ENCODE results near the gene GPX3. TPM values are rescaled to one million over a fixed set of nuclear protein-coding genes. Genes with fewer than 3 reads are reported as not detected.

The GPX3 gene
- total and polyA plus RNA-seq, 2 donors (not counting 3 experiments of a cell fraction or from before 2014, with no cell fraction given), result 5.1 to 17.1 TPM

DNA sequence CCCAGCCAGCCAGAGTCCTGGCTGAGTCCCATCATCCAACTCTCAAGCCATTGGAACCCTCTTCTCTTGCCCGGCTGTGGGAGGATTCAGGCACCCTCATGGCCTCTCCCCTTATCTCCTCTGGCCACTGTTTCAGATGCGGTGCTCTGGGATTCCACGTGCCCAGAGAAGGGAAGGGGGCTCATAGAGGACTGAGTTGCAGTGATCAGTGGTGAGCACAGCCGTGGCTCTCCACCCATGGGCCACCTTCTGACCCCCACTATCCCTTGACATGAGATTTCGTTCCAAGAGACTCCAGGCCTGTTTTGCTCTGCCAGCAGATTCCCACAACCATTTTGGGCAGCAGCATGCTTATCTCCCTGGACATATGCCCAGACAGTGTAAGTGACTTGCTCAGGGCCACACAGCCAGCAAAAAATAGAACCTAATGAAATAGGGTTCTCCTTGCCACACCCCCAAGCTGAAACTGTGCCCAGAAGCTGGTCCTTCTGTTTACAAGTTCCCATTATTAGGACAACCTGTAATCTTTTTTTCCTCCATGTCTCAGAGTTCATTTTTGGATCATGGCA lies 2.7 kb downstream of the GPX3 start:
- Histone ChIP-seq H3K27me3 (ENCODE audit: control insufficient read depth in 2 of 2, insufficient read depth in 2 of 2, low read length in 2 of 2) (peaks cover 0 to 6% of the 10 kb centered on the region in 2 experiments), H3K4me3 (replicated peaks in 1 of 3; ENCODE audit: insufficient read depth in 1 of 3, low read depth in 1 of 3, low read length in 3 of 3) (no peak overlapping the region), H3K9ac (replicated peaks; ENCODE audit: extremely low read depth, insufficient read depth, low read length) (no peak overlapping the region), H3K27ac (ENCODE audit: insufficient read depth, low read depth, low read length) (peak overlapping the region; percentile 2), H2AFZ (ENCODE audit: low read depth, low read length) (no peak overlapping the region), H3K36me3 (ENCODE audit: control insufficient read depth in 2 of 2, extremely low read depth in 1 of 2, insufficient read depth in 2 of 2, low read length in 2 of 2) (peaks cover 0 to 2% of the 10 kb centered on the region in 2 experiments), H3K4me1 (ENCODE audit: control insufficient read depth, extremely low read depth, insufficient read depth, low read length) (peaks cover 24% of the 10 kb centered on the region), H3K4me2 (ENCODE audit: insufficient read depth, low read length) (no peak overlapping the region), H3K9me3 (replicated peaks; ENCODE audit: control insufficient read depth, insufficient read depth, low read length) (no peaks in the 10 kb centered on the region), H3K9me1 (replicated peaks; ENCODE audit: control insufficient read depth, extremely low read depth, insufficient read depth, low read length) (no peaks in the 10 kb centered on the region), H4K20me1 (replicated peaks; ENCODE audit: control insufficient read depth, extremely low read depth, insufficient read depth, low read length) (no peaks in the 10 kb centered on the region), H3K79me2 (ENCODE audit: control insufficient read depth, insufficient read depth, low read length) (no peaks in the 10 kb centered on the region)
- FAIRE-seq, result peak; percentile 46
- intact Hi-C loops (cut with micrococcal nuclease) (loop anchor here (1.0 kb wide), 1 partner anchor 15 kb away; no protein-coding TSS in a partner anchor), dilution Hi-C loops (cut with MboI; ENCODE audit: extremely low pct_ligation_motif_present, low sequenced_read_pairs) (no loop called here)
- CTCF ChIA-PET, result interaction anchor here (0.9 to 4.2 kb wide), 3 partner anchors 13 to 28 kb away, joined by 4 to 21 read pairs (median 4); no protein-coding TSS in a partner anchor
- DNase-seq (ENCODE audit: low read depth, low spot score), result peak; percentile 52
- no TSS peak for BruUV-seq (replicated peaks)
- TF ChIP-seq FOS (IDR thresholded peaks at IDR 0.05; ENCODE audit: borderline replicate concordance, insufficient read depth, low read length), result no peak
- TF ChIP-seq, protein P1, sequence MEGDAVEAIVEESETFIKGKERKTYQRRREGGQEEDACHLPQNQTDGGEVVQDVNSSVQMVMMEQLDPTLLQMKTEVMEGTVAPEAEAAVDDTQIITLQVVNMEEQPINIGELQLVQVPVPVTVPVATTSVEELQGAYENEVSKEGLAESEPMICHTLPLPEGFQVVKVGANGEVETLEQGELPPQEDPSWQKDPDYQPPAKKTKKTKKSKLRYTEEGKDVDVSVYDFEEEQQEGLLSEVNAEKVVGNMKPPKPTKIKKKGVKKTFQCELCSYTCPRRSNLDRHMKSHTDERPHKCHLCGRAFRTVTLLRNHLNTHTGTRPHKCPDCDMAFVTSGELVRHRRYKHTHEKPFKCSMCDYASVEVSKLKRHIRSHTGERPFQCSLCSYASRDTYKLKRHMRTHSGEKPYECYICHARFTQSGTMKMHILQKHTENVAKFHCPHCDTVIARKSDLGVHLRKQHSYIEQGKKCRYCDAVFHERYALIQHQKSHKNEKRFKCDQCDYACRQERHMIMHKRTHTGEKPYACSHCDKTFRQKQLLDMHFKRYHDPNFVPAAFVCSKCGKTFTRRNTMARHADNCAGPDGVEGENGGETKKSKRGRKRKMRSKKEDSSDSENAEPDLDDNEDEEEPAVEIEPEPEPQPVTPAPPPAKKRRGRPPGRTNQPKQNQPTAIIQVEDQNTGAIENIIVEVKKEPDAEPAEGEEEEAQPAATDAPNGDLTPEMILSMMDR (IDR thresholded peaks at IDR 0.05; ENCODE audit: extremely low read depth in 1 of 2, insufficient read depth in 1 of 2, low read depth in 1 of 2, low read length in 2 of 2), result no peak
- no peak for TF ChIP-seq MAX (IDR thresholded peaks at IDR 0.05; ENCODE audit: insufficient read depth, insufficient read length)
- no peak for TF ChIP-seq GATA2 (IDR thresholded peaks at IDR 0.05; ENCODE audit: insufficient read depth, insufficient read length, low read depth, low read length)
- no peak for TF ChIP-seq JUN (IDR thresholded peaks at IDR 0.05; ENCODE audit: borderline replicate concordance, insufficient read depth, insufficient read length, low read depth)
- no peak for TF ChIP-seq POLR2A (IDR thresholded peaks at IDR 0.05; ENCODE audit: low read depth, low read length)
- TF ChIP-seq POLR2AphosphoS5 (IDR thresholded peaks at IDR 0.05; ENCODE audit: insufficient read depth, low read depth, low read length), result no peak
- no peak for TF ChIP-seq EZH2 (IDR thresholded peaks at IDR 0.05; ENCODE audit: borderline replicate concordance, low read depth, low read length, severe bottlenecking)
- TF ChIP-seq MYC (IDR thresholded peaks at IDR 0.05; ENCODE audit: low read depth, low read length), result no peak
- POLR2A ChIA-PET, result no interaction called here

All from endothelial cell of umbilical vein (primary cell).